ENCODE measurements around the gene ARPP21.

DNA sequence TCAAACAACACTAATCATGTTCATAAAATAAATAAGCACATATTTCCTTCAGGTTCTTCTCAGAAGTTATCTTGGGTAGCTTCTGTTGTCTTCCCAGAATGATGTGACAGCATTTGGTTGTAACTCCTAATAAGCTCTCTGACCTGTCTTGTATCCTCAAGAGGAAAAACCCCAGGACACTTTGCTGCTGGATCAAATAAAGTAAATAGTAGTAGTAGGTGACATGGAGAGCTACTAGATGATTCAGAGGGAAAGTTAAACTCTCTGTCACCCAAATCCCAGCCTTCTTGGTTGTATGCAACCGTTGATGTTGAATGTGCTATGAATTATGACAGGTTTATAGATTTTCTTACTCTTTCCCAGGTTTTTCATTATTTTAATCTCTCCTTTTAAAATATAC lies 143.0 kb downstream of the ARPP21 start:
- no peak for TF ChIP-seq RFX5 (IDR thresholded peaks at IDR 0.05; ENCODE audit: low read length)
- TF ChIP-seq JUND (IDR thresholded peaks at IDR 0.05): no peak
- TF ChIP-seq EZH2phosphoT487 (IDR thresholded peaks at IDR 0.05; ENCODE audit: borderline replicate concordance, low read depth): no peak
- no peak for TF ChIP-seq TAF1 (IDR thresholded peaks at IDR 0.05; ENCODE audit: borderline replicate concordance, low read depth, low read length)
- TF ChIP-seq, protein P1, sequence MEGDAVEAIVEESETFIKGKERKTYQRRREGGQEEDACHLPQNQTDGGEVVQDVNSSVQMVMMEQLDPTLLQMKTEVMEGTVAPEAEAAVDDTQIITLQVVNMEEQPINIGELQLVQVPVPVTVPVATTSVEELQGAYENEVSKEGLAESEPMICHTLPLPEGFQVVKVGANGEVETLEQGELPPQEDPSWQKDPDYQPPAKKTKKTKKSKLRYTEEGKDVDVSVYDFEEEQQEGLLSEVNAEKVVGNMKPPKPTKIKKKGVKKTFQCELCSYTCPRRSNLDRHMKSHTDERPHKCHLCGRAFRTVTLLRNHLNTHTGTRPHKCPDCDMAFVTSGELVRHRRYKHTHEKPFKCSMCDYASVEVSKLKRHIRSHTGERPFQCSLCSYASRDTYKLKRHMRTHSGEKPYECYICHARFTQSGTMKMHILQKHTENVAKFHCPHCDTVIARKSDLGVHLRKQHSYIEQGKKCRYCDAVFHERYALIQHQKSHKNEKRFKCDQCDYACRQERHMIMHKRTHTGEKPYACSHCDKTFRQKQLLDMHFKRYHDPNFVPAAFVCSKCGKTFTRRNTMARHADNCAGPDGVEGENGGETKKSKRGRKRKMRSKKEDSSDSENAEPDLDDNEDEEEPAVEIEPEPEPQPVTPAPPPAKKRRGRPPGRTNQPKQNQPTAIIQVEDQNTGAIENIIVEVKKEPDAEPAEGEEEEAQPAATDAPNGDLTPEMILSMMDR (IDR thresholded peaks at IDR 0.05): no peak
- TF ChIP-seq ELF1 (IDR thresholded peaks at IDR 0.05): no peak
- TF ChIP-seq, protein P2, sequence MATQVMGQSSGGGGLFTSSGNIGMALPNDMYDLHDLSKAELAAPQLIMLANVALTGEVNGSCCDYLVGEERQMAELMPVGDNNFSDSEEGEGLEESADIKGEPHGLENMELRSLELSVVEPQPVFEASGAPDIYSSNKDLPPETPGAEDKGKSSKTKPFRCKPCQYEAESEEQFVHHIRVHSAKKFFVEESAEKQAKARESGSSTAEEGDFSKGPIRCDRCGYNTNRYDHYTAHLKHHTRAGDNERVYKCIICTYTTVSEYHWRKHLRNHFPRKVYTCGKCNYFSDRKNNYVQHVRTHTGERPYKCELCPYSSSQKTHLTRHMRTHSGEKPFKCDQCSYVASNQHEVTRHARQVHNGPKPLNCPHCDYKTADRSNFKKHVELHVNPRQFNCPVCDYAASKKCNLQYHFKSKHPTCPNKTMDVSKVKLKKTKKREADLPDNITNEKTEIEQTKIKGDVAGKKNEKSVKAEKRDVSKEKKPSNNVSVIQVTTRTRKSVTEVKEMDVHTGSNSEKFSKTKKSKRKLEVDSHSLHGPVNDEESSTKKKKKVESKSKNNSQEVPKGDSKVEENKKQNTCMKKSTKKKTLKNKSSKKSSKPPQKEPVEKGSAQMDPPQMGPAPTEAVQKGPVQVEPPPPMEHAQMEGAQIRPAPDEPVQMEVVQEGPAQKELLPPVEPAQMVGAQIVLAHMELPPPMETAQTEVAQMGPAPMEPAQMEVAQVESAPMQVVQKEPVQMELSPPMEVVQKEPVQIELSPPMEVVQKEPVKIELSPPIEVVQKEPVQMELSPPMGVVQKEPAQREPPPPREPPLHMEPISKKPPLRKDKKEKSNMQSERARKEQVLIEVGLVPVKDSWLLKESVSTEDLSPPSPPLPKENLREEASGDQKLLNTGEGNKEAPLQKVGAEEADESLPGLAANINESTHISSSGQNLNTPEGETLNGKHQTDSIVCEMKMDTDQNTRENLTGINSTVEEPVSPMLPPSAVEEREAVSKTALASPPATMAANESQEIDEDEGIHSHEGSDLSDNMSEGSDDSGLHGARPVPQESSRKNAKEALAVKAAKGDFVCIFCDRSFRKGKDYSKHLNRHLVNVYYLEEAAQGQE (IDR thresholded peaks at IDR 0.05; ENCODE audit: low read depth, low read length): no peak
- TF ChIP-seq POLR2AphosphoS5 (IDR thresholded peaks at IDR 0.05; ENCODE audit: low read depth, low read length): no peak

Data from SK-N-SH (cell line).